HCT116 (cell line): Measurements from ENCODE around the gene OR51T1. TPM values are rescaled to one million over a fixed set of nuclear protein-coding genes. Genes with fewer than 3 reads are reported as not detected.

Source experiments
- ATAC-seq: fragments of 200-7000 bp; cut with Tn5 transposase; 2 replicates; pipeline ENCODE4 v1.9.1; 2020; ENCODE audit warnings: mild to moderate bottlenecking, moderate library complexity
- BruUV-seq: library from RNA; stranded (reverse); fragments of 400-500 nt; replicated peaks from 2 replicates; lab custom pipeline; 2021; lab: Mats Ljungman, UMichigan
- CTCF ChIA-PET: fragments of 300-600 bp; sonication (Branson Sonifier 250); formaldehyde crosslinking; loops from one replicate; lab custom pipeline; 2021; ENCODE audit warnings: antibody characterized with exemption; lab: Charles Lee
- POLR2A ChIA-PET: fragments of 300-600, 350-600 bp; sonication (Branson Sonifier 250); formaldehyde crosslinking; loops from one replicate; lab custom pipeline; 2021; ENCODE audit warnings: antibody characterized with exemption; lab: Charles Lee
- RAD21 ChIA-PET, 2 experiments: fragments of 300-600 bp; sonication (Branson Sonifier 250); formaldehyde crosslinking; loops; one replicate each; lab custom pipeline; 2023; ENCODE audit warnings: low total read pairs in 2 of 2; ENCODE audit not compliant: uncharacterized antibody in 2 of 2, unreplicated experiment in 2 of 2, low non-redundant PET in 1 of 2; lab: Charles Lee
- DNase-seq: peaks from one replicate; pipeline ENCODE4 v3.0.0-alpha.2; 2010; ENCODE audit warnings: low read depth, low spot score
- H2AFZ ChIP-seq: fragments of 200-600 bp; shearing (Covaris generic), sonication (generic); 2 replicates; pipeline ENCODE4 v1.6.1; 2017; ENCODE audit warnings: low read depth, mixed run types, mixed read lengths, antibody characterized with exemption, low read length; ENCODE audit not compliant: poor library complexity, severe bottlenecking
- H3K27ac ChIP-seq: 2 replicates; pipeline ENCODE4 v1.5.1; 2012; ENCODE audit warnings: low read depth, low read length
- H3K27me3 ChIP-seq: fragments of 200-600 bp; sonication (generic); 2 replicates; pipeline ENCODE4 v1.6.1; 2016; ENCODE audit warnings: mixed run types, low read length, mixed read lengths; ENCODE audit not compliant: insufficient read depth
- H3K36me3 ChIP-seq, 2 experiments: fragments of 200-500 bp in 1 of 2; fragments of 200-600 bp in 1 of 2; sonication (Bioruptor generic) in 1 of 2; sonication (generic) in 1 of 2; 2 replicates each; pipeline versions ENCODE4 v1.5.1 to v1.6.1; 2014 to 2016; ENCODE audit warnings: low read length in 2 of 2, inconsistent platforms in 1 of 2, mixed read lengths in 1 of 2, mixed run types in 1 of 2; ENCODE audit not compliant: insufficient read depth in 2 of 2, control insufficient read depth in 1 of 2
- H3K4me1 ChIP-seq, 2 experiments: fragments of 200-600 bp in 1 of 2; sonication (generic) in 1 of 2; 2 replicates each; pipeline versions ENCODE4 v1.5.1 to v1.6.1; 2012 to 2017; ENCODE audit warnings: low read length in 2 of 2, inconsistent platforms in 1 of 2, mild to moderate bottlenecking in 1 of 2, mixed read lengths in 1 of 2, mixed run types in 1 of 2, moderate library complexity in 1 of 2; ENCODE audit not compliant: insufficient read depth in 2 of 2, control insufficient read depth in 1 of 2
- H3K4me2 ChIP-seq: fragments of 200-600 bp; sonication (generic); 2 replicates; pipeline ENCODE4 v1.6.1; 2017; ENCODE audit warnings: mixed run types, low read length, mixed read lengths
- H3K4me3 ChIP-seq, 2 experiments: fragments of 200-600 bp in 1 of 2; sonication (generic) in 1 of 2; replicated peaks in 1 of 2; 2 replicates each; pipeline ENCODE4 v1.5.1; 2011 to 2016; ENCODE audit warnings: low read length in 2 of 2, control low read depth in 1 of 2, low read depth in 1 of 2, mild to moderate bottlenecking in 1 of 2, mixed read lengths in 1 of 2, mixed run types in 1 of 2
- H3K79me2 ChIP-seq: fragments of 200-600 bp; sonication (generic); 2 replicates; pipeline ENCODE4 v1.6.1; 2017; ENCODE audit warnings: mild to moderate bottlenecking, mixed run types, low read length, moderate library complexity, mixed read lengths; ENCODE audit not compliant: insufficient read depth
- H3K9ac ChIP-seq: fragments of 200-600 bp; sonication (generic); 2 replicates; pipeline ENCODE4 v1.6.1; 2016; ENCODE audit warnings: low read length, mixed read lengths
- H3K9me2 ChIP-seq: fragments of 200-600 bp; sonication (generic), shearing (Covaris generic); 2 replicates; pipeline ENCODE4 v1.6.1; 2017; ENCODE audit warnings: mixed run types, mild to moderate bottlenecking, moderate library complexity; ENCODE audit not compliant: insufficient read depth
- H3K9me3 ChIP-seq, 2 experiments: fragments of 200-500 bp in 1 of 2; fragments of 200-600 bp in 1 of 2; sonication (Bioruptor generic) in 1 of 2; sonication (generic) in 1 of 2; 2 replicates each; pipeline ENCODE4 v1.6.1; 2014 to 2017; ENCODE audit warnings: low read length in 2 of 2, mixed read lengths in 2 of 2, inconsistent platforms in 1 of 2, low read depth in 1 of 2, mild to moderate bottlenecking in 1 of 2, mixed run types in 1 of 2, moderate library complexity in 1 of 2; ENCODE audit not compliant: control insufficient read depth in 1 of 2, insufficient read depth in 1 of 2
- H4K20me1 ChIP-seq: fragments of 200-600 bp; sonication (generic), shearing (Covaris generic); 2 replicates; pipeline ENCODE4 v1.6.1; 2017; ENCODE audit warnings: mixed run types, mild to moderate bottlenecking, moderate library complexity; ENCODE audit not compliant: insufficient read depth
- CEBPB ChIP-seq: IDR thresholded peaks from 2 replicates; pipeline ENCODE4 v1.6.1; 2012; ENCODE audit warnings: low read depth
- CTCF ChIP-seq, 3 experiments: fragments of 200-600 bp in 1 of 3; sonication (generic) in 1 of 3; IDR thresholded peaks in 2 of 3; conservative IDR thresholded peaks in 1 of 3; 2 replicates each; pipeline ENCODE4 v1.5.1; 2012 to 2017; ENCODE audit warnings: low read depth in 2 of 3, low read length in 2 of 3, antibody characterized with exemption in 1 of 3, borderline replicate concordance in 1 of 3, control low read depth in 1 of 3, mild to moderate bottlenecking in 1 of 3, mixed read lengths in 1 of 3, mixed run types in 1 of 3, moderate library complexity in 1 of 3; ENCODE audit not compliant: insufficient read depth in 1 of 3
- EZH2 ChIP-seq: fragments of 200-600 bp; sonication (generic); IDR thresholded peaks from 2 replicates; pipeline ENCODE4 v1.6.1; 2017; ENCODE audit warnings: antibody characterized with exemption, mixed run types
- FOSL1 ChIP-seq: IDR thresholded peaks from 2 replicates; pipeline ENCODE4 v1.6.1; 2012; ENCODE audit warnings: low read depth
- JUND ChIP-seq: IDR thresholded peaks from 2 replicates; pipeline ENCODE4 v1.6.1; 2012
- POLR2A ChIP-seq: IDR thresholded peaks from 2 replicates; pipeline ENCODE4 v1.7.0; 2011; ENCODE audit warnings: borderline replicate concordance; ENCODE audit not compliant: insufficient read depth, insufficient read length; ENCODE audit errors: extremely low read depth
- SP1 ChIP-seq: IDR thresholded peaks from 2 replicates; pipeline ENCODE4 v1.6.1; 2012; ENCODE audit warnings: low read depth
- SRF ChIP-seq: IDR thresholded peaks from 2 replicates; pipeline ENCODE4 v1.6.1; 2012; ENCODE audit warnings: low read depth
- YY1 ChIP-seq: IDR thresholded peaks from 2 replicates; pipeline ENCODE4 v1.6.1; 2011; ENCODE audit warnings: low read length, low read depth, moderate library complexity, mild to moderate bottlenecking; ENCODE audit not compliant: insufficient replicate concordance; ENCODE audit errors: extremely low read depth
- ZBTB33 ChIP-seq: IDR thresholded peaks from 2 replicates; pipeline ENCODE4 v1.6.1; 2011; ENCODE audit warnings: mild to moderate bottlenecking, low read length, moderate library complexity; ENCODE audit not compliant: insufficient replicate concordance; ENCODE audit errors: extremely low read depth
- ZNF274 ChIP-seq: fragments of 200-500 bp; sonication (Bioruptor generic); IDR thresholded peaks from 2 replicates; pipeline ENCODE4 v1.6.1; 2014; ENCODE audit warnings: mild to moderate bottlenecking, low read depth, low read length, inconsistent platforms
- intact Hi-C: fragments of 100-400 bp; cut with micrococcal nuclease; formaldehyde crosslinking; loops from 2 replicates; pipeline ENCODE4 v1.10.0; 2022
- total RNA-seq: library from RNA; stranded (reverse); gene quantifications from one replicate; pipeline ENCODE4 v1.2.1, GENCODE V29; 2021; ENCODE audit not compliant: unreplicated experiment
- TF ChIP-seq, protein P1 (sequence below): IDR thresholded peaks from 2 replicates; pipeline ENCODE4 v1.6.1; 2012

OR51T1 gene
- total RNA-seq, 1 experiment from 2014 or later = not detected

DNA sequence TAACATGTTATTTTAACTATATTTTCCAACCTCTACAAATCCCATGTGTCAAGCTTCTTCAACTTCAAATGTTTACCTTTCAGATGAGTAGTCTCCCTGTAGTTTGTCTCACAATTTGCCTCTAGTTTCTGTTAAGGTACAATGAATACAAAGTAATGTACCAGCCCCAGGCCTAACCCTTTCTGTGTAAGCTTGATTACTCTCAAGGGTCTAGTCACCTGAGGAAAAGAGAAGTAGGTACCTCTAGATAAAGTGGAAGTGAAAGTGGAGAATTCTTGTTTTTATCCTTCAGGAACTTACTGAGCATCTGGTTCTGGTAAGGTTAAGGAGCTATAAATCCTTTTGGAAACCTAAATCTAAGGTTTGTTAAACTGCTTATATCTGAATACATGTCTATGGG, 21.8 kb downstream of the OR51T1 start, which contains the start of gene OR51A7:
Gene OR51A7, plus strand, starts transcription at position 300 of the 400 bp plus-strand sequence. CDS start 3,587 bp downstream, outside the sequence.
- Histone ChIP-seq H4K20me1 (no peaks in the 10 kb centered on the region), H3K36me3 (no peaks in the 10 kb centered on the region), H3K27me3 (peaks cover 14% of the 10 kb centered on the region; the same call in 1 of the 2 replicates), H3K27ac (no peak within 1 kb of the TSS), H3K9me2 (no peaks in the 10 kb centered on the region), H3K79me2 (no peaks in the 10 kb centered on the region), H3K4me3 (no peak within 1 kb of the TSS), H3K4me1 (no peaks in the 10 kb centered on the region), H3K4me2 (no peak within 1 kb of the TSS), H3K9me3 (no peaks in the 10 kb centered on the region), H2AFZ (no peak within 1 kb of the TSS), H3K9ac (no peak within 1 kb of the TSS)
- ATAC-seq (no peak), DNase-seq (no peak)
- TF ChIP-seq POLR2A (no peak), ZNF274 (no peak), EZH2 (no peak), CTCF (IDR thresholded peaks at IDR 0.05 in 2 of 3, conservative IDR thresholded peaks at IDR 0.05 in 1 of 3; ENCODE audit: borderline replicate concordance in 1 of 3, insufficient read depth in 1 of 3, low read depth in 2 of 3, low read length in 2 of 3) (no peak), SP1 (no peak), CEBPB (no peak), JUND (no peak), SRF (no peak)
- TF ChIP-seq, protein P1, sequence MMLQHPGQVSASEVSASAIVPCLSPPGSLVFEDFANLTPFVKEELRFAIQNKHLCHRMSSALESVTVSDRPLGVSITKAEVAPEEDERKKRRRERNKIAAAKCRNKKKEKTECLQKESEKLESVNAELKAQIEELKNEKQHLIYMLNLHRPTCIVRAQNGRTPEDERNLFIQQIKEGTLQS = no peak
- intact Hi-C loops = no loop called here
- CTCF ChIA-PET = no interaction called here
- no TSS peak for BruUV-seq
- RAD21 ChIA-PET = no interaction called here
- POLR2A ChIA-PET = no interaction called here

DNA sequence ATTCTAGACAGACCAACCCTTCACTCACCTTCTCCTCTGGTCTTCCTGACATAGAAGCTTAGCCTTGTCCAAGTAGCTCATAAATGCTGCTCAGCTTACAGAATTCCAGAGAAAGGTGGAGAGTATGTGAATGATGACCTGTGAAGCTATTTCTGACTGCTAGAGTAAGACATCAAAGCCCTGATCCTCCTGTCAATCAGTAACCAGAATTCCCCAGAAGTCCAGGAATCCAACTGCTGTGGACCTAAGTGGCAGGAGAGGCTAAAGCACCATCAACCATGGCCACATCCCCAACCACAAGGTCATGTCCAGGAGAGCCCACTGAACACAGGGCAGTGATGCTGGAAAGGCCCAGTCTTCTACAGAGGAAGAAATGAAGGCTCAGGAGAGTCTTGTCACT, 34.9 kb downstream of the OR51T1 start:
- no peak for ATAC-seq
- no peaks in the 10 kb centered on the region for H3K79me2 ChIP-seq
- no peak overlapping the region for H3K27ac ChIP-seq
- no peak overlapping the region for H3K4me3 ChIP-seq
- H3K4me2 ChIP-seq = no peak overlapping the region
- DNase-seq = no peak
- intact Hi-C loops = no loop called here
- no peaks in the 10 kb centered on the region for H4K20me1 ChIP-seq
- RAD21 ChIA-PET = no interaction called here
- no peaks in the 10 kb centered on the region; the same call in 1 of the 2 replicates for H3K9me2 ChIP-seq
- no peak overlapping the region for H2AFZ ChIP-seq
- H3K4me1 ChIP-seq = no peaks in the 10 kb centered on the region
- POLR2A ChIA-PET = no interaction called here
- CTCF ChIA-PET = no interaction called here
- BruUV-seq = no TSS peak
- no peak overlapping the region for H3K9ac ChIP-seq
- H3K27me3 ChIP-seq = peaks cover 40% of the 10 kb centered on the region
- H3K9me3 ChIP-seq = no peaks in the 10 kb centered on the region
- no peaks in the 10 kb centered on the region for H3K36me3 ChIP-seq
- TF ChIP-seq FOSL1 (no peak), YY1 (no peak), SP1 (no peak), ZBTB33 (no peak), CTCF (IDR thresholded peaks at IDR 0.05 in 2 of 3, conservative IDR thresholded peaks at IDR 0.05 in 1 of 3; ENCODE audit: borderline replicate concordance in 1 of 3, insufficient read depth in 1 of 3, low read depth in 2 of 3, low read length in 2 of 3) (no peak)
- TF ChIP-seq, protein P1 = no peak
